ENCODE measurements around the gene GDPD5.

GDPD5 gene, protein sequence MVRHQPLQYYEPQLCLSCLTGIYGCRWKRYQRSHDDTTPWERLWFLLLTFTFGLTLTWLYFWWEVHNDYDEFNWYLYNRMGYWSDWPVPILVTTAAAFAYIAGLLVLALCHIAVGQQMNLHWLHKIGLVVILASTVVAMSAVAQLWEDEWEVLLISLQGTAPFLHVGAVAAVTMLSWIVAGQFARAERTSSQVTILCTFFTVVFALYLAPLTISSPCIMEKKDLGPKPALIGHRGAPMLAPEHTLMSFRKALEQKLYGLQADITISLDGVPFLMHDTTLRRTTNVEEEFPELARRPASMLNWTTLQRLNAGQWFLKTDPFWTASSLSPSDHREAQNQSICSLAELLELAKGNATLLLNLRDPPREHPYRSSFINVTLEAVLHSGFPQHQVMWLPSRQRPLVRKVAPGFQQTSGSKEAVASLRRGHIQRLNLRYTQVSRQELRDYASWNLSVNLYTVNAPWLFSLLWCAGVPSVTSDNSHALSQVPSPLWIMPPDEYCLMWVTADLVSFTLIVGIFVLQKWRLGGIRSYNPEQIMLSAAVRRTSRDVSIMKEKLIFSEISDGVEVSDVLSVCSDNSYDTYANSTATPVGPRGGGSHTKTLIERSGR

DNA sequence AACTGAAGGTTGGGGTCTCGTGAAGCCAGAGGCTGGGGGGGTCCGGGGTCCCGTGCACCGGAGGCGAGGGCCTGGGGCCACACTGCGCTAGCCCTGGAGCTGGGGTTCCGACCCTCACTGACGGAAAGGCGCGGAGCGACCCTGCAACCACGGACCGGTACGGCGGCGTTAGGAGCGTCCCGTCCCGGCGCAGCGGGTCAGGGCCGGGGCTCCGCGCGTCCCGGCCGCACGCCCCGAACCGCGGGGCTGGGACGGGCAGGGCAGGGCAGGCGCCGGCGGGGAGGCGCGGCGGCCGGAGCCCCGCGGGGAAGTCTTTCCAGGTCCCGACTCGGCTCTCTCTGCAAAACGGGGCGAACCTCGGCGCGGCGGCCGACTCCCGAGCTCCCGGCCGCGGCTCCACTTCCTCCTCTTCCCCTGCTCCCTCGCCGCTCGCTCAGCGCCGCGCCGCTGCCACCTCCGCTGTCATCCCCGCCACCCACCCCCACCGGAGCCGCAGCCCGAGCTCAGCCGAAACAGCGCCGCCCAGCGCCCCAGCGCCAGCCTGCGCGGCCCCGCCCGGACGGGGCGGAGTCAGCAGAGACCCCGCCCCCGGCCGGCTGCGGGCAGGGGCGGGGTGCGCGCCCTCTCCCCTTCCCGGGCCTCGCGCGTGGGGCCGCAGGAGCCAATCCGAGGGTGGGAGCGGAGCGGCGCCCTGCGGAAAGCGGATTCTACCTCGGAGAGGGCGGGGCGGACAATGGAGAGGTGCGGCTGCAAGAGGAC lies at the start of gene GDPD5:
Gene GDPD5, minus strand, starts transcription at position 509 of the 759 bp plus-strand sequence. CDS start 48,206 bp downstream, outside the sequence.
- no peak for DNase-seq

DNA sequence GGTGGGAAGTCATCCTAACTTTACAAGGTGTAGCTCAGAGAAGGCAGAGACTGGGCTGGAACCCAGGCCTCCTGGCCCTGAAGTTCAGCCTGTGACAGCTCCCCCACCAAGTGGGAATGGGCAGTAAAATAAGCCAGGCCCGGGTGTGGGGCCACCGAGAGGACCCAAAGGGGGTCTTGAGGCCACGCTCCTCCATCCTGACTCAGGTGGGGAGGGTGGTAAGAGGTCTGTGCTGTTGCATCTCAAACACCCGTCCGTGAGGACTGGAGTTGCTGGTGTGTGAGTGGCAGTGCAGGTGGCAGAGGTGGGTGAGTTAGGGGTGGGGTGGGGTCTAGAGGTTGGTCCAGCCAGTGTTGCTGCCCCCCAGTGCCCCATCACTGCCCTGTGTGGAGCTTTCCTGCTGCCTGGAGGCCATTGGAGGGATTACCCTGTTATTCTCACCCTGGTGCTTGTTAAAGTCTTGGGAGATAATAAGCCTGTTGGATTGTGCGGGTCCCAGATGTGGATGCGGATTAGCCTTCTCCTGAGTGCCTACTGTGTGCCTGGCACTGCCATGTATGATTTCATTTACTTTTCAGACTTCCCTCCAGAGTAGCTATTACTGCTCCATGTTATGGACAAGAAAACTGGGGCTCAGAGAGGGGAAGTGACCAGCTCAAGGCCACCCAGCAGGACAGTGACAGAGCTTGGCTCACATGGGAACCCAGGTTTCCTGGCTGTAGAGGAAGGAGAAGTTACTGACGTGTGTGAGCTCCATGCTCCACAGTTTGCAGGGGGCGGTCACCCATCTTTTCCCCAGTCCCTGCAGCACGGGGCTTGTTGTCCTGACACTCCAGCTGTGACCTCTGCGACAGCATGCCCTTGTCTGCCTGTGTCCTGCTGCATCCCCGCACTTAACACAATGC lies 49.2 kb upstream of the GDPD5 start:
- DNase-seq, result no peak

DNA sequence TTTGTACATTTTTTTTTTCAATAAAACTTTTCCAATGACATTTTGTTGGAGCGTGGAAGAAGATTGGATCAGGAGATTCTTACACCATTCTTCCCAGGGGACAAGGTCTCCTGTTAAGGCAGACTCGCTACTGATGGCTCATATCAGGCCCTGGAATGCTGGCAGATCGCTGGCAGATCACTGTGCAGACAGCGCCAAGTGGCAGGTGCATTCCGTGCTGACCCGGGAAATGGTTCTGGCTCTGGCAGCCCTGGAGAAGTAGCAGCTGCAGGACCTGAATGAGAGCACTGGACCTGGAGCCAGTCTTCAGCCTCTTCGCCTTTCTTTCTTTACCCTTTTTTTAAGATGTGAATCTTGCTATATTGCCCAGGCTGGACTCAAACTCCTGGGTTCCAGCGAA lies 47.0 kb upstream of the GDPD5 start:
- DNase-seq, result no peak

DNA sequence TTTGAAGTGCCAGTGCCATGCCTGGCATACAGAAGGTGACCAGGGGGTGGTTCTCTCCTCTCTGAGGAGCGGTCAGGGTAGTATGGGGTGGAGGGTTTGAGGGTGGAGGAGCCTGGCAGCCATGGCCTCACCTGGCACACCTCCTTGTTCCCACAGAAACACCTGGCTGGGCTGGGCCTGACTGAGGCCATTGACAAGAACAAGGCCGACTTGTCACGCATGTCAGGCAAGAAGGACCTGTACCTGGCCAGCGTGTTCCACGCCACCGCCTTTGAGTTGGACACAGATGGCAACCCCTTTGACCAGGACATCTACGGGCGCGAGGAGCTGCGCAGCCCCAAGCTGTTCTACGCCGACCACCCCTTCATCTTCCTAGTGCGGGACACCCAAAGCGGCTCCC lies 45.9 kb upstream of the GDPD5 start:
- DNase-seq, result no peak

DNA sequence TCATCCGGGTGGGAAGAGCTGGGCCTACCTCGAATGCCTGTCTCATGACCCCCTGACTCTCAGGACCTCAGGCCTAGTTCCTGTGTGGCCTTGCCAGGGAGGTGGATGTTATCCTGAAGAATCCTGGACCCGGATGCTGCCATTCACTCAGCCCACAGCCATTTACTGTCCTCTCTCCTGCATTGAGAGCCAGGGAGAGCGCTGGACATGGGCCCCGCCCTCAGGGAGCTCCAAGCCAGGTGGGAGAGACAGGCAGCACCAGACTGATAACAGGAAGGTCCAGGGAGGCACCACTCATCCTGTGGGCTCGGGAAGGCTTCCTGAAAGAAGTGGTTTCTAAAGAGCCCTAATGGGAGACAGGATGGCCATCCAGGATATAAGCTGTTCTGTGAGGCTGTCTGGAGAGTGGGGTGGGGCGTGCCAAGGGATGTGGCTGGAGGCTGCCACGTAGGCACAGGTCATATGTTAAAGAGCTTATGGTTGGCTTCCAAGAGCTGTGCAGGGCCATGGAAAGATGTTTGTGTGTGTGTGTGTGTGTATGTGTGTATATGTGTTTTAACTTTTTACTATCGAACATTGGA lies 44.9 kb upstream of the GDPD5 start:
- no peak for DNase-seq

DNA sequence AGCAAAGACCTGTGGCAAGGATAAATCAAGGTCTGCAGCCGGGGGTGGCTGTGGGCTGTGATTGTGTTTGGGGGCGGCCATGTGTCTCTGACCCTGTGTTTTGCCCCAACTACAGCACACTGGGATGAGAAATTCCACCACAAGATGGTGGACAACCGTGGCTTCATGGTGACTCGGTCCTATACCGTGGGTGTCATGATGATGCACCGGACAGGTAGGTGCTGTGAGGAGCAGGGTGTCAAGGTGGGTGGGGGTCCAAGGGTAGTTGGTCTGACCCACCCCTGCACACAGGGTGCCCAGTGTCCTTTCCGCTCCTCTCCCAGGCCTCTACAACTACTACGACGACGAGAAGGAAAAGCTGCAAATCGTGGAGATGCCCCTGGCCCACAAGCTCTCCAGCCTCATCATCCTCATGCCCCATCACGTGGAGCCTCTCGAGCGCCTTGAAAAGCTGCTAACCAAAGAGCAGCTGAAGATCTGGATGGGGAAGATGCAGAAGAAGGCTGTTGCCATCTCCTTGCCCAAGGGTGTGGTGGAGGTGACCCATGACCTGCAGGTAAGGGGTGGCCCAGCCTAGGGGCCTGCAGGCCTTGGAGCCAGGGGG lies 43.0 kb upstream of the GDPD5 start:
- no peak for DNase-seq

DNA sequence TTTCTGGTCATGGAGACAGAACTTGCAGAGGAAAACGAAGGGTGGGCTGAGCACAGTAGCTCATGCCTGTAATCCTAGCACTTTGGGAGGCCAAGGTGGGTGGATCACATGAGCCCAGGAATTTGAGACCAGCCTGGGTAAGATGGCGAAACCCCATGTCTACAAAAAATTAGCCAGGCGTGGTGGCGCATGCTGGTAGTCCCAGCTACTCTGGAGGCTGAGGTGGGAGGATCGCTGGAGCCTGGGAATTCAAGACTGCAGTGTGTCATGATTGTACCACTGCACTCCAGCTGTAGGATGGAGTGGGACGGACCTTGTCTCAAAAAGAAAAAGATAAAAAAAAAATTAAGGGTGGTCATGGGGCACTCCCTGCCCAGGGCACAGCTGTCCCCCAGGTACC lies 42.2 kb upstream of the GDPD5 start:
- no peak for DNase-seq

DNA sequence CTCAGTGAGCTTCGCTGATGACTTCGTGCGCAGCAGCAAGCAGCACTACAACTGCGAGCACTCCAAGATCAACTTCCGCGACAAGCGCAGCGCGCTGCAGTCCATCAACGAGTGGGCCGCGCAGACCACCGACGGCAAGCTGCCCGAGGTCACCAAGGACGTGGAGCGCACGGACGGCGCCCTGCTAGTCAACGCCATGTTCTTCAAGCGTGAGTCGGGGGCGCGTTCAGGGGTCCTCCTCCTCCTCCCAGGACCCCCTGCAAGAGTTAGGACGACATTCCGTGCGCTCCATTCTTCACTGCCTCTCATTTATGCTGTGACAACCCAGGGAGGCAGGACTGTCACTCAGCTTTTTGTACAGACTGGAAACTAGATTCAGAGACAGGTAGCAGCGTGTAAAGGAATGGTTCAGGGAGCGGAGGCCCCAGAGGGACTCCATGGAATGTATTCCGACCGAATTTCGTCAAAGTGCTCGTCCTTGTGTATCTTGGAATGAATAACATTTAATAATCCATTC lies 41.1 kb upstream of the GDPD5 start:
- DNase-seq, result no peak

DNA sequence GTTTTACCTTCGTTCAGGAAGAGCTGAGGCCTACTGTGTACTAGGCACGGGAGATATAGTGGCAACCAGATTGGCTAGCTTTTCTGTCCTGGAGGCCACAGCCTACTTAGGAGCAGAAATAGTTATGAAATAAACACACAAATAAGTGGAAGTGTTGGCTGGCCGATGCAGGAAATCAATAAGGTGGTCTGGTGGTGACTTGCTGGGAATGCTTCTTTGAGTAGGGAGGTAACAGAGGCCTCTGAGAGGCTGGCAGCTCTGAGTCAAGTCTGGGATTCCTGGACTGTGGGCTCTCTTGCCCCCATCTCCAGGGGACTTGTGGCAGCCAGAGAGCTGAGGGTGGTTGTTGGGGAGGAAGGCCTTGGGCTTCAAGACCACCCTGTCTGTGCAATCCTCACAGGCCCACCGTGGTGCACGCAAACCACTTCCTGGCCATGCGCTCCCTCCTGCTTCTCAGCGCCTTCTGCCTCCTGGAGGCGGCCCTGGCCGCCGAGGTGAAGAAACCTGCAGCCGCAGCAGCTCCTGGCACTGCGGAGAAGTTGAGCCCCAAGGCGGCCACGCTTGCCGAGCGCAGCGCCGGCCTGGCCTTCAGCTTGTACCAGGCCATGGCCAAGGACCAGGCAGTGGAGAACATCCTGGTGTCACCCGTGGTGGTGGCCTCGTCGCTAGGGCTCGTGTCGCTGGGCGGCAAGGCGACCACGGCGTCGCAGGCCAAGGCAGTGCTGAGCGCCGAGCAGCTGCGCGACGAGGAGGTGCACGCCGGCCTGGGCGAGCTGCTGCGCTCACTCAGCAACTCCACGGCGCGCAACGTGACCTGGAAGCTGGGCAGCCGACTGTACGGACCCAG lies 40.4 kb upstream of the GDPD5 start:
- no peak for DNase-seq

DNA sequence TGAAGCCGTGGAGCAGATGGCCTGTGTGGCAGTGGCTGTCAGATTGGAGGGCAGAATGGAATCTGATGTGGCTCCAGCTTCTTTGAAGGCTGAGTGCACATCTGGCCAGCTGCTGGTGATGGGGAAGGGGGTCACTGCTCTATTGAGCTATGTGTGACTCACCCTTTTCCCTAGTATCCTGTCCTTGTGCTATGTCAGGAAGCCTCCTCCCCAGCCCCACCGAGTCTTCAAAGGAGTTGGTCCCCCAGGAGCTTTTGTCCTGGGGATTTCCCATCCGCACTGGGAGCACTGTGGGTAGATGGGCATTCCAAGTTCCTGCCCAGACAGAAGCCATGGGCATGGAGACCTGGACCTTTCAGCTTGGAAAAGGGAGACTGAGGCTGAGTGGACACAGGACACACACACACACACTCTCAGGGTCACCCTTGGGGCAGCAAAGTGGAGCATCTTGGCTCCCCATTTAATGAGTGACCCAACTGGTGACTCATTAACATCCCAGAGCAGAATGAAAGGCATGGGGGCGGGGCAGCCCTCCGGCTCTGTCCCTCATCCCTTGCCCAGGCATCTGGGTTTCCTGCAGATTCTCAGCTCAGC lies 39.6 kb upstream of the GDPD5 start:
- no peak for DNase-seq

DNA sequence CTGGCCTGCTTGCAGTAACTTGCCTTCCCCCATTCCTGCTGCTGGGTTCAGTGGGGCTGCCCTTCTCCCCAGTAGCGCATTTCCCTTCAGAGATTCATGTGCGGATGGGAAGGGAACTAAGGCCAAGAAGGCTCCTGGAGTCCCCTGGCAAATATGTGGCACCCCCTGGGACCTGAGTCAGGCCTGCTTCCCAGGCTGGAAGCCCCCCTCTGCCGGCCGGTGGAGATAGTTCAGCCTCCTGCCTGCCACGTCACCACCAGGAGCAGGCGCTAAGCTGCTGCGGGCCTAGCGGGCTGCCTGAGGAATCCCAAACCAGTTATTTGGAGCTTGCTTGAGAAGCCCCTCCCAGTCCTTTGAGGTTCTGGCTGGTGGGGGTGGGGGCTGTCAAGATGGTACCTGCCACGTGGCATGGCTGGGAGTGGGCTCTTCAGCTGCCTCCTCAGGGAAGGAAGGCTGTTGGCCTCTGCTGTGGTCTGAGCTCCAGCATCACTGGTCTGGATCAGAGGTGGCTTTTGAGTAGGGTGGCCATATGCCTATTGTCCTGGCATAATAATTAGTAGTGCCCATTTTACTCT lies 38.3 kb upstream of the GDPD5 start:
- no peak for DNase-seq

DNA sequence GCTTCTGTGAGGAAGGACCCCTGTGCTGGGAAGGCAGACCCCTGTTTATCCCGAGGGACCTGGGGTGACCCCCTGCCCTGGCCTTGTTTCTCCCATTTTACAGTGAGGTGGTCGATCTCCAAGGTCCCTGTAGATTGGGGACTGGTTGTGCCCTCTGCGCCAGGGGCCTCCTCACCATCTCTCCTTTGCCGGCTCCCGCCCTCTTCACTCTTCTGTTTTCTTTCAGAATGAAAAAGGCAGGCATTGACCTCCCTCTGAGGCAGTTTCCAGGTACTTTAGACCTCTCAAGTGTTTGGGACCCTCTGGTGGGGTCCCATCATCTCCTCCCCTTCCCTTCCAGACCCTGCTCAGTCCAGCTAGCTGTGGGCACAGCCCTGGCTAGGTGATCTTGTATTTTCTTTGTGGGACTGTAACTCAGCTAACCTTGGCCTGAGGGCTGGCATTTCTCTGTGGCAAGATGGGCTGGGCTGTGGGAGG lies 37.8 kb upstream of the GDPD5 start:
- DNase-seq, result no peak

DNA sequence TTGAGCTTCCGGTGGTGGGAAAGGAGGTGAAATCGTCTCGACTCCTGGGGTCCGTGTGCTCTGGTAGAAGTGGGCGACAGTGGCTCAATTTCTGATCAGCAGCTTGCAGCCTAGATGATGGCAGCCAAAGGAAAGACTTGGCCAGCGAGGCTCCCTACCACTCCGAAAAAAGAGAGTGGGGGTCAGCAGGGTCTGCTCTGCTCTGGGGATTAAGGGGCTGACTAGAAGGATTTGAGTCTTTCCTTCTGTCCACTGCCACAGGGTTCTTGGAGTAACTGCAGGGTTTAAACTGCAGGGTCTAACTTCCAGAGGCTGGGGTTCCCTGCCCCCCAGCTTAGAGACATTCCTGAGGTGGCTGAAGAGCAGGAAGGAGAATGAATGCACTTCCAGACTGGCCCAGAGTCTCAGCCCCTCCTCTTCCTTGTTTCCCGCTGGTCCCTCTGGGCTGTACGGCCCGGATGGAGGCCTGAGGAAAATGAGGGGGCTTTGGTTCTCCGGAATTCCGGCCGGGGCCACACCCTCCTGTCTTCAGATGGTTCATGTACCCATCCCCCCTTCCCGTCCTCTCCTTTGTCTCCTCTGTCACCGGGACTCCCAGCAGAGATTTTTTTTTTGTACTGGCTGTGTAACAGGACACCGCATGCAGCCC lies 37.2 kb upstream of the GDPD5 start:
- DNase-seq, result no peak

DNA sequence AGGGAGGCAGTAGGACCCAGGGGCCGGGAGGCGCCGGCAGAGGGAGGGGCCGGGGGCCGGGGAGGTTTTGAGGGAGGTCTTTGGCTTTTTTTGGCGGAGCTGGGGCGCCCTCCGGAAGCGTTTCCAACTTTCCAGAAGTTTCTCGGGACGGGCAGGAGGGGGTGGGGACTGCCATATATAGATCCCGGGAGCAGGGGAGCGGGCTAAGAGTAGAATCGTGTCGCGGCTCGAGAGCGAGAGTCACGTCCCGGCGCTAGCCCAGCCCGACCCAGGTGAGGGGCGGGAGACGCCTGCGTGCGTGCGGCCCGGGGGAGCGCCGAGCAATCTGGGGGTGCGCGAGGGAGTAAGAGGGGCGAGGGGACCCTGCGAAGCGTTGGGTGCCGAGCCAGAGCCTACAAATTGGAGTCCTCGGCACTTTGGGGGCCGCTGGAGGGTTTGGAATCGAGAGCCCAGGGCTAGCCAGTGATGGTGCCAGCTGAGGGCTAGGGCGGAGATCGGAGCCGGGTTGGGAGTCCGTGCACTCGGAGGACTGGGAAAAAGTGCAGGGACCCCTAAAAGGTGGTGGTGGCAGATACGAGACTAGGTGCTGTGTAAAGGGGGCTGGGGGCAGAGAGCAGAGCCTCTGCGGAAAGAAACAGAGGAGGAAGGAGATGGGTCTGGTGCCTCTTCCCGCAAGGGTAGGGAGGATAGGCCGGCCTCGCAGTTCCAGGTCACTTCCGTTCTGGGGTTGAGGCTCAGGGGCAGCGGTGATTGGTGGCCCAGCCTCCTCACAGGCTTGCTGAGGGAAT lies 36.5 kb upstream of the GDPD5 start, which contains the start of gene SERPINH1:
Gene SERPINH1, plus strand, starts transcription at position 206 of the 788 bp plus-strand sequence. CDS start 4,097 bp downstream, outside the sequence.
- DNase-seq, result no peak

DNA sequence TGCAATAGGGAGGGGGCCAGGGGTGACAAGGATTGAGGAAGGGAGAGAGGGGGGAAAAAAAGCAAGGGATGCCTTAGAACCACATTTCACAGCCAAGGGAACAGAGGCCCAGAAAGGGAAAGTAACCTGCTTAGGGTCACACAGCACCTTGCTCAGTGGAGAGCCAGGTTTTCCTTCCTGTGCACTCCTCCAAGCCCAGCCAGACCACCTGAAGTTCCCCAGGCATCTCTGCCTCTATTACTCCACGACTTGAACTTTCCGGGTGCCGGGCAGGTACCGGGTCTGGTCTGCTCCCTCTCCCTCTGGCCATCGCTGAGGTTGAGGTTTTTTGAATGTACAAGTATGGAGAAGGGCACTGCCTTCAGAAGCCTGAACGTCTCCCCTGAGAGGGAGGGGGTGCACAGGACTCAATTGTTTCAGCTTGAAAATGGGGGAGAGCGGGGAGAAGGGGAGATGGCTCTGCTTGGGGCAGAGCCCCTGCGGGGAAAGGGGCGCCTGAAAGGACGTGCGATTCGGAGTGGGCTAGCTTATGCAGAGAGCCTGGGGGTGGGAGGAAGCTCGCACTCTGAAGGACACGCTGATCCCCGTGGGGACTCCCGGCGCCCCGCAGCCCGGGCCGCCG lies 35.8 kb upstream of the GDPD5 start:
- DNase-seq, result no peak

DNA sequence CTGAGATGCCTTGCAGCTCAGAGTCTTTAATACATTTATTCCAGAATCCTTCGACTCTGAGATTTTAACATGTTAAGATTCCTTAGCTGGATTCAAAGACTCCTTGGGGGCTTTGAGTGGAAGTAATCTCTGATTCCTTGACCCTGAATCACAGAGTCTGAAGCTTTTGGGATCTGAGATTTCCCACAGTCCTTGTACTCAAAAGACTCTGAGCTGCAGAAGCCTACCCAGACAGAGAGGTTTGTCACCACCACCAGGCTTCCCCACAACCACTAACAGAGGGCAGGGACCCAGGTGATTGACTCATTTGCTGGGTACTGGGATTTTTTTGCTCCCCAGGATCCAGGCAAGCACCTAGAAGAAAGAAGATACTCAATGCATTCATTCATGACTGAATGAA lies 34.9 kb upstream of the GDPD5 start:
- no peak for DNase-seq

DNA sequence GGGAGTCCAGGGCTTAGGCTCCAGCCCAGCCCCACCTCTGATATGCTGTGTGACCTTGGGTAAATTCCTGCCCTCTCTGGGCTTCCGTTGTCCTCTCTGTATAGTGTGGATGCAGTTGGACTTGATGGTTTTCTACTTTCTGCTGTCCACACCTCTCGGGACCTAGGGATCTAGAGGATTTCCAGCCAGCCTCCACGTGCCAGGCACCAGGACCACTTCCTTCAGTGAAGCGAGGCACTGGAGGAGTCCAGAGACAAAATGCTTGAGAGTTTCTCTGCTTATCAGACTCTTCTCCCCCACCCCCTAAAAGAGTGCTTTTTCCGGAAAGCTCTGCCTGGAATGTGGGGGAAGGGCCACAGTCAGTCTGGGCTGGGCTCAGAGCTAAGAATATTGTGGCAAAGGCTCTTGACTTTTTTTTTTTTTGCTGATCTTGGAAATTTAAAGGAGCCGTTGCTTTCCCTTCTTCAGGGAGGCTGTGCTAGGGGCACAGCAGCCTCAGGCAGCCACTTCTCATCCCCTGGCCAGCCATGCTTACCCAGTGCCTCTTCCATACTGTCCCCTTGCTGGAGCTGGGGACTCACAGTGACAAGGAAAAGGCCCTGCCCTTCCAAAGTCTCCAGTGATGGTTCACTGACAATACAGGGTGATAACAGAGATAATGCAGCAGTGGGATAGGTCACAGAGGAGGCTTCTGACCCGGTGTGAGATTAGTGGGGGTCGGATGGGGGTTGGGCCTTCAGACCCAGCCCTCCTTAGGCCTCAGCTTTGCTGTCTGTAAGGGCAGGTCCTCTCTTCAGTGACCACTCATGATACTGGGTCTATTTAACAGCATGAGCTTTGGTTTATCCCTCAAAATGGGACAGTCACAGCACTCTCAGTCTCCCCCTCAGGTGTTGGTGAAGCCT lies 33.5 kb upstream of the GDPD5 start:
- DNase-seq, result no peak

All from NCI-H2081 treated with DMSO at 0.1 percent for 48 hours (cell line).